ENCODE results near the gene FANCD2. TPM values are rescaled to one million over a fixed set of nuclear protein-coding genes. Genes with fewer than 3 reads are reported as not detected.

FANCD2 gene
- polyA plus RNA-seq, 2 of the 4 experiments (the other 2 are of a cell fraction) = 25.1 to 44.3 TPM

GRCh38 chr3:10021856-10022775, 4.1 kb upstream of the FANCD2 start:
- no peak for FAIRE-seq
- no peak for ATAC-seq
- Histone ChIP-seq H3K9me3 (no peaks in the 10 kb centered on the region), H3K4me2 (no peak overlapping the region), H3K27ac (no peak overlapping the region), H3K4me1 (peaks cover 25% of the 10 kb centered on the region), H3K4me3 (no peak overlapping the region)
- WGBS (ENCODE audit: missing lambda C conversion rate) = 88% methylated on average over 9 of the region's 9 CpGs
- CTCF ChIA-PET = interaction anchor here (0.8 to 1.1 kb wide), 2 partner anchors 39 to 76 kb away, joined by 3 read pairs; no protein-coding TSS in a partner anchor
- POLR2A ChIA-PET = no interaction called here
- DNase-seq (ENCODE audit: low read depth in 1 of 2, low spot score in 1 of 2) = no peak
- TF ChIP-seq SMC3 (IDR thresholded peaks at IDR 0.05) (no peak), ATOH8 (CRISPR knock-in tag; IDR thresholded peaks at IDR 0.05; ENCODE audit: low read depth) (no peak), RNF2 (IDR thresholded peaks at IDR 0.05; ENCODE audit: borderline replicate concordance, low read depth) (no peak)

GRCh38 chr3:10023587-10024310, 2.5 kb upstream of the FANCD2 start:
- no peak for FAIRE-seq
- H3K4me2 ChIP-seq = peak overlapping the region; percentile 29; the same call in 2 of the 3 replicates
- WGBS (ENCODE audit: missing lambda C conversion rate) = 66% methylated on average over 8 of the region's 8 CpGs
- no peak overlapping the region for H3K4me3 ChIP-seq
- H3K4me1 ChIP-seq = peaks cover 30% of the 10 kb centered on the region
- no peaks in the 10 kb centered on the region for H3K9me3 ChIP-seq
- peak overlapping the region in 1 of 2 experiments; percentile 45; a peak in 1 of 6 replicates for H3K27ac ChIP-seq
- CTCF ChIA-PET = interaction anchor here (0.9 to 1.8 kb wide), 2 partner anchors 77 to 246 kb away, joined by 4 to 6 read pairs; no protein-coding TSS in a partner anchor
- peak in 1 of 2 experiments; percentile 17 for DNase-seq (ENCODE audit: low read depth in 1 of 2, low spot score in 1 of 2)
- ATAC-seq = peak; percentile 47 to 49; a peak in 4 of 6 replicates
- POLR2A ChIA-PET = interaction anchor here (1.1 kb wide), 1 partner anchor 16 kb away, joined by 3 read pairs; no protein-coding TSS in a partner anchor
- no peak for TF ChIP-seq FOSL2 (IDR thresholded peaks at IDR 0.05)
- TF ChIP-seq FOSL2 (CRISPR knock-in tag; IDR thresholded peaks at IDR 0.05) = peak; percentile 79
- peak; percentile 83 to 94 for TF ChIP-seq CEBPB (IDR thresholded peaks at IDR 0.05)
- TF ChIP-seq FOXS1 (CRISPR knock-in tag; IDR thresholded peaks at IDR 0.05) = no peak

- H3K9me3 ChIP-seq = no peaks in the 10 kb centered on the region
- DNase-seq (ENCODE audit: low read depth in 1 of 2, low spot score in 1 of 2) = no peak
- TF ChIP-seq CBX2 (IDR thresholded peaks at IDR 0.05; ENCODE audit: borderline replicate concordance, low read depth) = no peak
- no peak for TF ChIP-seq FOSL2 (IDR thresholded peaks at IDR 0.05)
- TF ChIP-seq FOSL2 (CRISPR knock-in tag; IDR thresholded peaks at IDR 0.05) = no peak
- no peak for TF ChIP-seq MYC (IDR thresholded peaks at IDR 0.05; ENCODE audit: borderline replicate concordance, low read length)
- TF ChIP-seq HMGXB4 (CRISPR knock-in tag; IDR thresholded peaks at IDR 0.05; ENCODE audit: borderline replicate concordance) = no peak
- TF ChIP-seq CBX8 (IDR thresholded peaks at IDR 0.05) = no peak
- TF ChIP-seq ESRRA (IDR thresholded peaks at IDR 0.05; ENCODE audit: borderline replicate concordance, low read length) = 0 out of 2 replicates have a peak, but pooled peaks have one; percentile 60
- no peak for TF ChIP-seq ZSCAN20 (CRISPR knock-in tag; IDR thresholded peaks at IDR 0.05)
- no peak for TF ChIP-seq ZNF302 (CRISPR knock-in tag; IDR thresholded peaks at IDR 0.05)
- 29% methylated on average over 19 of the region's 19 CpGs for WGBS (ENCODE audit: missing lambda C conversion rate)
- ChIA-PET POLR2A (interaction anchor here (1.0 to 1.6 kb wide), 2 partner anchors 10 to 79 kb away, joined by 3 to 5 read pairs; no protein-coding TSS in a partner anchor), CTCF (interaction anchor here (0.7 to 1.5 kb wide), 8 partner anchors 8 to 309 kb away, joined by 3 to 5 read pairs (median 3); no protein-coding TSS in a partner anchor)
- ATAC-seq = no peak; a peak in 1 of 6 replicates
- FAIRE-seq = no peak
- H3K4me2 ChIP-seq = peak overlapping the region; percentile 98
- peak overlapping the region; percentile 89 for H3K4me3 ChIP-seq
- H3K4me1 ChIP-seq = peaks cover 30% of the 10 kb centered on the region
- peak overlapping the region; percentile 84 to 86 for H3K27ac ChIP-seq
These were observed 793 bp upstream of the FANCD2 start for GRCh38 chr3:10025205-10026083.
